ENCODE measurements around the gene IGFL3.
"Not testable (repeated sequence)": the region's sequence is repeated elsewhere in the genome, so short reads cannot be mapped to it uniquely, and the experiment has no call there.

The IGFL3 gene

GRCh38 chr19:46124638-46125115, at the start of gene IGFL3:
TSS of gene IGFL3 (minus strand) at chr19:46124688. CDS start at chr19:46124649, 39 bp downstream.
- DNase-seq (ENCODE audit: low read depth in 2 of 2), result no peak

- DNase-seq (ENCODE audit: low read depth in 2 of 2), result no peak
These were observed 49.5 kb upstream of the IGFL3 start for GRCh38 chr19:46173886-46174480.

- no peak for DNase-seq (ENCODE audit: low read depth in 2 of 2)
These were observed 38.2 kb upstream of the IGFL3 start for GRCh38 chr19:46162731-46163130.

GRCh38 chr19:46161642-46162257, 37.3 kb upstream of the IGFL3 start:
- DNase-seq (ENCODE audit: low read depth in 2 of 2), result not testable (repeated sequence)

GRCh38 chr19:46160233-46160775, 35.8 kb upstream of the IGFL3 start:
- no peak for DNase-seq (ENCODE audit: low read depth in 2 of 2)

- no peak for DNase-seq (ENCODE audit: low read depth in 2 of 2)
These were observed 35.1 kb upstream of the IGFL3 start for GRCh38 chr19:46159418-46160232.

GRCh38 chr19:46155237-46155636, 30.7 kb upstream of the IGFL3 start:
- no peak for DNase-seq (ENCODE audit: low read depth in 2 of 2)

GRCh38 chr19:46150606-46151005, 26.1 kb upstream of the IGFL3 start:
- no peak for DNase-seq (ENCODE audit: low read depth in 2 of 2)

GRCh38 chr19:46147791-46148288, 23.4 kb upstream of the IGFL3 start, which contains the start of gene IGFL2:
TSS of gene IGFL2 (plus strand) at chr19:46148238. CDS start at chr19:46148279, 41 bp downstream.
- no peak for DNase-seq (ENCODE audit: low read depth in 2 of 2)

GRCh38 chr19:46147166-46147740, 22.8 kb upstream of the IGFL3 start:
- DNase-seq (ENCODE audit: low read depth in 2 of 2), result no peak

GRCh38 chr19:46144756-46145155, 20.3 kb upstream of the IGFL3 start:
- no peak for DNase-seq (ENCODE audit: low read depth in 2 of 2)

GRCh38 chr19:46142294-46142693, 17.8 kb upstream of the IGFL3 start:
- no peak for DNase-seq (ENCODE audit: low read depth in 2 of 2)

GRCh38 chr19:46141421-46141820, 16.9 kb upstream of the IGFL3 start:
- no peak for DNase-seq (ENCODE audit: low read depth in 2 of 2)

GRCh38 chr19:46137915-46138473, 13.5 kb upstream of the IGFL3 start:
- DNase-seq (ENCODE audit: low read depth in 2 of 2), result no peak

GRCh38 chr19:46134527-46134926, 10.0 kb upstream of the IGFL3 start:
- no peak for DNase-seq (ENCODE audit: low read depth in 2 of 2)

- DNase-seq (ENCODE audit: low read depth in 2 of 2), result no peak
These were observed 9.3 kb upstream of the IGFL3 start for GRCh38 chr19:46133777-46134241.

GRCh38 chr19:46133101-46133627, 8.7 kb upstream of the IGFL3 start:
- DNase-seq (ENCODE audit: low read depth in 2 of 2), result no peak

- DNase-seq (ENCODE audit: low read depth in 2 of 2), result no peak
These were observed 8.1 kb upstream of the IGFL3 start for GRCh38 chr19:46132508-46133100.

GRCh38 chr19:46131485-46132143, 7.1 kb upstream of the IGFL3 start:
- no peak for DNase-seq (ENCODE audit: low read depth in 2 of 2)

GRCh38 chr19:46126086-46126580, 1.6 kb upstream of the IGFL3 start:
- no peak for DNase-seq (ENCODE audit: low read depth in 2 of 2)

Measured in stimulated activated CD8-positive, alpha-beta memory T cell treated with anti-CD3 and anti-CD28 coated beads, Interleukin-15, amount 100 ng/mL, for 4 hours (primary cell).